ENCODE results near the gene TNS2.
"Not testable (repeated sequence)": the region's sequence is repeated elsewhere in the genome, so short reads cannot be mapped to it uniquely, and the experiment has no call there.

The TNS2 gene

GRCh38 chr12:53012928-53013327 lies 36.9 kb upstream of the TNS2 start:
- peaks cover 10 to 30% of the 10 kb centered on the region in 2 donors for H3K4me1 ChIP-seq (ENCODE audit: control insufficient read depth in 1 of 2, insufficient read depth in 2 of 2, low read length in 2 of 2)

DNA sequence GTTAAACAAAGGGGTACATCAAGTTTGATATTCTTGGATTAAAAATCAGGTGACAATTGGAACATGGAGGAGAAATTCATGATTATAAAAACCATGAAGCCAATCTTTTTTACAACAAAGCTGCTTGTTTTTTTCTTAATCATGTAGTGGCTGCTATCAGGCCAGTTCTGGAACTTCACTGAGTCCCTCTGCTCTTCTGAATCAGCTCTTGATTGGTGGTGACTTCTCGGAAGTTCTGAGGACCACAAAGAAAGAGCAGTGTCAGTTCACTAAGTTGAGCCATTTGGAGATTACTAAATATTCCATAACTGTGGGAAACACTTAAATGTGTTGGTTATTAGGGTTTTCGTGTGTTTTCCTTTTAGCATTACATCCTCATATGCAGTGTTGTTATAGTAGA lies 35.2 kb upstream of the TNS2 start:
- Histone ChIP-seq H3K4me3 (ENCODE audit: low read depth in 1 of 2, low read length in 2 of 2) (no peak overlapping the region), H3K9me3 (ENCODE audit: control insufficient read depth in 1 of 2, low read length in 2 of 2) (no peaks in the 10 kb centered on the region), H3K27ac (ENCODE audit: low read length) (no peak overlapping the region), H3K27me3 (ENCODE audit: low read depth, low read length) (no peaks in the 10 kb centered on the region), H3K4me1 (ENCODE audit: control insufficient read depth in 1 of 2, insufficient read depth in 2 of 2, low read length in 2 of 2) (peaks cover 2 to 12% of the 10 kb centered on the region in 2 donors), H3K36me3 (ENCODE audit: control insufficient read depth in 1 of 2, insufficient read depth in 2 of 2, low read length in 2 of 2) (peaks cover 35 to 36% of the 10 kb centered on the region in 2 donors)

More at GRCh38 chr12:53012928-53013327, 36.9 kb upstream of the TNS2 start:
- peaks cover 20 to 23% of the 10 kb centered on the region in 2 donors for H3K36me3 ChIP-seq (ENCODE audit: control insufficient read depth in 1 of 2, insufficient read depth in 2 of 2, low read length in 2 of 2)
- H3K27me3 ChIP-seq (ENCODE audit: low read depth, low read length) = no peaks in the 10 kb centered on the region
- H3K27ac ChIP-seq (ENCODE audit: low read length) = no peak overlapping the region
- no peak overlapping the region for H3K4me3 ChIP-seq (ENCODE audit: low read depth in 1 of 2, low read length in 2 of 2)
- H3K9me3 ChIP-seq (ENCODE audit: control insufficient read depth in 1 of 2, low read length in 2 of 2) = no peaks in the 10 kb centered on the region

- no peaks in the 10 kb centered on the region for H3K27me3 ChIP-seq (ENCODE audit: low read depth, low read length)
- H3K4me3 ChIP-seq (ENCODE audit: low read depth in 1 of 2, low read length in 2 of 2) = no peak overlapping the region
- H3K27ac ChIP-seq (ENCODE audit: low read length) = no peak overlapping the region
- no peaks in the 10 kb centered on the region for H3K4me1 ChIP-seq (ENCODE audit: control insufficient read depth in 1 of 2, insufficient read depth in 2 of 2, low read length in 2 of 2)
- H3K9me3 ChIP-seq (ENCODE audit: control insufficient read depth in 1 of 2, low read length in 2 of 2) = no peaks in the 10 kb centered on the region
- H3K36me3 ChIP-seq (ENCODE audit: control insufficient read depth in 1 of 2, insufficient read depth in 2 of 2, low read length in 2 of 2) = peaks cover 58 to 85% of the 10 kb centered on the region in 2 donors
Measured at GRCh38 chr12:53025250-53025649, 24.6 kb upstream of the TNS2 start.

- H3K4me3 ChIP-seq (ENCODE audit: low read depth in 1 of 2, low read length in 2 of 2); H3K27ac ChIP-seq (ENCODE audit: low read length); H3K9me3 ChIP-seq (ENCODE audit: control insufficient read depth in 1 of 2, low read length in 2 of 2); H3K4me1 ChIP-seq (ENCODE audit: control insufficient read depth in 1 of 2, insufficient read depth in 2 of 2, low read length in 2 of 2); H3K27me3 ChIP-seq (ENCODE audit: low read depth, low read length): not testable (repeated sequence)
- H3K36me3 ChIP-seq (ENCODE audit: control insufficient read depth in 1 of 2, insufficient read depth in 2 of 2, low read length in 2 of 2) = peaks cover 60 to 84% of the 10 kb centered on the region in 2 donors
Measured at GRCh38 chr12:53027014-53027413, 22.9 kb upstream of the TNS2 start.

DNA sequence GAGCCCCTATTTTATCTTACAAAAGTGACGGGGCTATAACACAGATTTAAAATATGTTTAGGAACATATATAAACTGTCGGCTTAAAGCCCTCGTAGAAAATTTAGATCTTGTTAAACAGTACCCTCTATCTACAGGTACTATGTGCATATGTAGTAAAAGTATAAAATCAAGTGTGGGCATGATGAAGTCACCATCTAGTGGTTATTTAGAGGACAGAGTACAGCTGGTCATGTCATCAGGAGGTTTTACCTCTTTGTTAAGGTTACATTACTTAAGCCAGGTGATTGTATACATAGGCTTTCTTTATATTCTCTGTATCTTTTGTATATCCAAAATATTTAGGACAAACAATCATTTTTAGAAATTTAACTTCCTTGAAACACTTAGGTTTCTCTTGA lies 18.2 kb upstream of the TNS2 start:
- Histone ChIP-seq H3K4me3 (ENCODE audit: low read depth in 1 of 2, low read length in 2 of 2) (no peak overlapping the region), H3K27ac (ENCODE audit: low read length) (no peak overlapping the region), H3K36me3 (ENCODE audit: control insufficient read depth in 1 of 2, insufficient read depth in 2 of 2, low read length in 2 of 2) (peaks cover 51 to 73% of the 10 kb centered on the region in 2 donors), H3K4me1 (ENCODE audit: control insufficient read depth in 1 of 2, insufficient read depth in 2 of 2, low read length in 2 of 2) (no peaks in the 10 kb centered on the region), H3K9me3 (ENCODE audit: control insufficient read depth in 1 of 2, low read length in 2 of 2) (no peaks in the 10 kb centered on the region), H3K27me3 (ENCODE audit: low read depth, low read length) (no peaks in the 10 kb centered on the region)

DNA sequence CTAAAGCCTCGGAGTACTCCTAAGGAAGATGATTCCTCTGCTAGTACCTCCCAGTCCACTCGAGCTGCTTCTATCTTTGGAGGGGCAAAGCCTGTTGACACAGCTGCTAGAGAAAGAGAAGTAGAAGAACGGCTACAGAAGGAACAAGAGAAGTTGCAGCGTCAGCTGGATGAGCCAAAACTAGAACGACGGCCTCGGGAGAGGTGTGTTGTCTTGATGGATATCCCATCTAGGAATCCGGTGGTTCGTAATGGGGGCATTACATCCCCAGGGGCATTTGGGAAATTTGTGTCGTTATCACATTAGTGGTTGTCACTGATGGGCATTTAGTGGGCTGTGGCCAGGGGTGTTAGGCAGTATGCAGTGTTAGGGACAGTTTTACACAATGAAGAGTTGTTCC lies 16.0 kb upstream of the TNS2 start:
- H3K4me1 ChIP-seq (ENCODE audit: control insufficient read depth in 1 of 2, insufficient read depth in 2 of 2, low read length in 2 of 2); H3K27me3 ChIP-seq (ENCODE audit: low read depth, low read length); H3K9me3 ChIP-seq (ENCODE audit: control insufficient read depth in 1 of 2, low read length in 2 of 2); H3K4me3 ChIP-seq (ENCODE audit: low read depth in 1 of 2, low read length in 2 of 2); H3K27ac ChIP-seq (ENCODE audit: low read length): not testable (repeated sequence)
- H3K36me3 ChIP-seq (ENCODE audit: control insufficient read depth in 1 of 2, insufficient read depth in 2 of 2, low read length in 2 of 2) = peaks cover 55 to 74% of the 10 kb centered on the region in 2 donors

DNA sequence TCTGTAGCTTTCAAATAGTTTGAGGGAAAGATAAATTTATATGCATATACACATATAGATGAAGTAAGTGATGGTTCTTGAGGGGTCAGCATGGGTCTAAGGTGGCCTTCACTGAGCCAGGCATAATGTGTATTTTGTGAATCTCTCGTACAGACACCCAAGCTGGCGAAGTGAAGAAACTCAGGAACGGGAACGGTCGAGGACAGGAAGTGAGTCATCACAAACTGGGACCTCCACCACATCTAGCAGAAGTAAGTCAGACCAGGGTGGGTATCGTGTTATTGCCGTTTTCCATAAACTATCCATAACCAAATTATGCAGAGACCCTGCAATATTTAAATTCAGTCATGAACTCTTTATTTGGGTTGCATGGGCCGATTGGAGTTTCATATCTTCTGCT lies 15.4 kb upstream of the TNS2 start:
- peaks cover 61 to 75% of the 10 kb centered on the region in 2 donors for H3K36me3 ChIP-seq (ENCODE audit: control insufficient read depth in 1 of 2, insufficient read depth in 2 of 2, low read length in 2 of 2)
- peaks cover 0 to 7% of the 10 kb centered on the region in 2 donors for H3K4me1 ChIP-seq (ENCODE audit: control insufficient read depth in 1 of 2, insufficient read depth in 2 of 2, low read length in 2 of 2)
- no peak overlapping the region for H3K4me3 ChIP-seq (ENCODE audit: low read depth in 1 of 2, low read length in 2 of 2)
- H3K27me3 ChIP-seq (ENCODE audit: low read depth, low read length) = no peaks in the 10 kb centered on the region
- no peak overlapping the region for H3K27ac ChIP-seq (ENCODE audit: low read length)
- no peaks in the 10 kb centered on the region for H3K9me3 ChIP-seq (ENCODE audit: control insufficient read depth in 1 of 2, low read length in 2 of 2)

GRCh38 chr12:53036802-53037201 lies 13.1 kb upstream of the TNS2 start:
- Histone ChIP-seq H3K4me3 (ENCODE audit: low read depth in 1 of 2, low read length in 2 of 2) (no peak overlapping the region), H3K9me3 (ENCODE audit: control insufficient read depth in 1 of 2, low read length in 2 of 2) (no peaks in the 10 kb centered on the region), H3K27ac (ENCODE audit: low read length) (no peak overlapping the region), H3K27me3 (ENCODE audit: low read depth, low read length) (no peaks in the 10 kb centered on the region), H3K4me1 (ENCODE audit: control insufficient read depth in 1 of 2, insufficient read depth in 2 of 2, low read length in 2 of 2) (peaks cover 0 to 7% of the 10 kb centered on the region in 2 donors), H3K36me3 (ENCODE audit: control insufficient read depth in 1 of 2, insufficient read depth in 2 of 2, low read length in 2 of 2) (peaks cover 52 to 60% of the 10 kb centered on the region in 2 donors)

GRCh38 chr12:53039851-53040250 lies 10.0 kb upstream of the TNS2 start:
- Histone ChIP-seq H3K9me3 (ENCODE audit: control insufficient read depth in 1 of 2, low read length in 2 of 2) (no peaks in the 10 kb centered on the region), H3K4me1 (ENCODE audit: control insufficient read depth in 1 of 2, insufficient read depth in 2 of 2, low read length in 2 of 2) (peaks cover 10 to 21% of the 10 kb centered on the region in 2 donors), H3K27me3 (ENCODE audit: low read depth, low read length) (no peaks in the 10 kb centered on the region), H3K4me3 (ENCODE audit: low read depth in 1 of 2, low read length in 2 of 2) (no peak overlapping the region), H3K36me3 (ENCODE audit: control insufficient read depth in 1 of 2, insufficient read depth in 2 of 2, low read length in 2 of 2) (peaks cover 32 to 43% of the 10 kb centered on the region in 2 donors), H3K27ac (ENCODE audit: low read length) (no peak overlapping the region)

DNA sequence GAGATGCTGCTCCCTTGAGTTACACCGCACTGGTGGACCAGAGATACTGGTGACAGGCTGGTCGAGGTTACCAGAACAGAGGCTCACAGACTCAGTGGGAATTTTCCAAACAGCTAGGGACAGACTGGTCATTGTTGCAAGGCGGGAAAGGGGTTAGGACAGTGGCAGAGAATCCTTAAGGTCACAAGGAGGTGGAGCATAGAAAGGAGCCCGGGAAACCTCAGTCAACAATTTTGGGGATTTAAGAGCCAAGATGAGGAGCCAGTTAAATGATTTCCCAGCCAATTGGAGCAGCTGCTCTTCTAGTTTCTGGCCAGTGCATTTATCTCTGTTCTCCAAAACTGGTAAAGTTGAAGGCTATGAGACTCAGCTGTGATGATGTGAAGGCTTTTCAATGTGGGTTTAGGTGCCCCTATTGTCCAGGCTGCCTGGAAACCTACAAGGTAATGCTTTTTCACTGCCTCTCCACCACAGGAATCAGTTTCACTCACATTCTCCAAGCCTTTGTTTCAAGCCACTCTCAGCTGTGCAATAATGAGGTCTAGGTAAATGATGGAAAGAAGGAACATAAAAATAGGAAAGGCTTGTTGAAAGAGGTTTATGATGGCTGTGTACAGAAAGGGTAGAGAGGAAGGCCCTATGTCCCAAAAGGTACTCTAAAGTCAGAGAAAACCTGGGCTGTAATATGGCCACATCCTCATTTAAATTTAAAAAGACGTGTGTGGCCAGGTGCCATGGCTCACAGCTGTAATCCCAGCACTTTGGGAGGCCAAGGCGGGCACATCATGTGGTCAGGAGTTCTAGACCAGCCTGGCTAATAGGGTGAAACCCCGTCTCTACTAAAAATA lies 7.0 kb upstream of the TNS2 start:
- no peaks in the 10 kb centered on the region for H3K9me3 ChIP-seq (ENCODE audit: control insufficient read depth in 1 of 2, low read length in 2 of 2)
- no peaks in the 10 kb centered on the region for H3K27me3 ChIP-seq (ENCODE audit: low read depth, low read length)
- H3K27ac ChIP-seq (ENCODE audit: low read length) = no peak overlapping the region
- H3K36me3 ChIP-seq (ENCODE audit: control insufficient read depth in 1 of 2, insufficient read depth in 2 of 2, low read length in 2 of 2) = peaks cover 16 to 18% of the 10 kb centered on the region in 2 donors
- H3K4me1 ChIP-seq (ENCODE audit: control insufficient read depth in 1 of 2, insufficient read depth in 2 of 2, low read length in 2 of 2) = peaks cover 18 to 31% of the 10 kb centered on the region in 2 donors
- no peak overlapping the region for H3K4me3 ChIP-seq (ENCODE audit: low read depth in 1 of 2, low read length in 2 of 2)

- no peaks in the 10 kb centered on the region for H3K27me3 ChIP-seq (ENCODE audit: low read depth, low read length)
- peaks cover 10 to 13% of the 10 kb centered on the region in 2 donors for H3K36me3 ChIP-seq (ENCODE audit: control insufficient read depth in 1 of 2, insufficient read depth in 2 of 2, low read length in 2 of 2)
- peaks cover 26 to 39% of the 10 kb centered on the region in 2 donors for H3K4me1 ChIP-seq (ENCODE audit: control insufficient read depth in 1 of 2, insufficient read depth in 2 of 2, low read length in 2 of 2)
- no peak overlapping the region for H3K4me3 ChIP-seq (ENCODE audit: low read depth in 1 of 2, low read length in 2 of 2)
- no peak overlapping the region for H3K27ac ChIP-seq (ENCODE audit: low read length)
- H3K9me3 ChIP-seq (ENCODE audit: control insufficient read depth in 1 of 2, low read length in 2 of 2) = no peaks in the 10 kb centered on the region
Measured at GRCh38 chr12:53044052-53044581, 5.7 kb upstream of the TNS2 start.

Measured in muscle layer of duodenum (tissue), 2 donors.